GM21360 (cell line): ENCODE measurements around the gene SLC25A28.

Experiments used
- ATAC-seq: cut with Tn5 transposase; IDR thresholded peaks from one replicate; pipeline ENCODE4 v1.9.1; 2021; ENCODE audit warnings: mild to moderate bottlenecking, moderate library complexity; ENCODE audit not compliant: unreplicated experiment

The SLC25A28 gene

DNA sequence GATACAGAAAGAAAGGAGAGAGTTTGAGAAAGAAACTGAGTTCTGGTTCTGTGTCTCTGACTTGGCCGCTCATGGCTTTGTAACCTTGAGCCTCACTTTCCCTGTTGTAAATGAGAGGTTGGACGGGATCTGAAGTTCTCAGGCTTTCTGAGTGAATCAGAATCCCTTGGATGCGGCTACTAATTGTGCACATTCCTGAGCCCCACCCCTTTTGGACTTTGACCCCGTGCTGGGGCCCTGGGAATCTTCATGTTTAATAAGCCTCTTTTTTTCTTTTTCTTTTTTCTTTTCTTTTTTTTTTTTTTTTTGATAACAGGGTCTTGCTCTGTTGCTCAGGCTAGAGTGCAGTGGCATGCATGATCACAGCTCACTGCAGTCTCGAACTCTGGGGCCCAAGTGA, 26.9 kb downstream of the SLC25A28 start:
- no peak for ATAC-seq

DNA sequence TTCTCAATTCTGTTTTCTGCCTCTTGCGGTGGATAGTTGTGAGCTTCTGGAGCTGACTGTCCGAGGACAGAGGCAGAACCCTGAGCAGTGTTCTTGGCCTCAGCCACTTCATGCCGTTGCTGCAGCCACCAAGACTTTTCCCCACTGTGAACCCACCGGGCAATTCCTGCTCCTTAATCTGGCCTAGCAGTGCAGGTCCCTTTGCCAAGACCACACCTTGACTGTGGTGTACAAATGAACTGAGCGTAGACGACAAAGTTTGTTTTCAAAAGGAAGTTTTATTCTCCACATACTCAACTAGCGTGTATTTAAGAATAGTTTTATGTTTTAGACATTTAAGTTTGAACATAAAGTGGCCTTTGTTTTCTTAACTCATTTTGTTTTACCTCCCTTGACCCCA, 29.4 kb downstream of the SLC25A28 start:
- no peak for ATAC-seq

DNA sequence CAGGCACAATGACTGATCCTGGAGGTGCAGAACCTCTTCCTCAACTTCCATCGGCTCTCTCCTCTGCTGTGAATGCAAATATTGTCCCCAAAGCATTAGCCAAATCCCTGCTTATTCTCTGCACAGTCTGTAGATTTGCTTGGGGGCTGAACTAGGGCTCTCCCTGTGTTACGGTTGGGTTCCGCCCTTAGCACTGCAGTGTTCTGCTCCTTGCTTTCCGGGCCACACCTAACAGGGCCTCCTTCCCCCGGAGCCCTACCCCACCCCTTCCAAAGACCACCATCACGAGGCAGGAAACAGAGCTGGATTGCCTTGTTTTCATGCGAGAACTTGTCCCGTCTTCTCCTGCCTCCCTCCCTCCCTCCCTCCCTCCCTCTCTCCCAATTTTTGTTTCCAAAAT, 36.6 kb downstream of the SLC25A28 start:
- ATAC-seq: no peak

DNA sequence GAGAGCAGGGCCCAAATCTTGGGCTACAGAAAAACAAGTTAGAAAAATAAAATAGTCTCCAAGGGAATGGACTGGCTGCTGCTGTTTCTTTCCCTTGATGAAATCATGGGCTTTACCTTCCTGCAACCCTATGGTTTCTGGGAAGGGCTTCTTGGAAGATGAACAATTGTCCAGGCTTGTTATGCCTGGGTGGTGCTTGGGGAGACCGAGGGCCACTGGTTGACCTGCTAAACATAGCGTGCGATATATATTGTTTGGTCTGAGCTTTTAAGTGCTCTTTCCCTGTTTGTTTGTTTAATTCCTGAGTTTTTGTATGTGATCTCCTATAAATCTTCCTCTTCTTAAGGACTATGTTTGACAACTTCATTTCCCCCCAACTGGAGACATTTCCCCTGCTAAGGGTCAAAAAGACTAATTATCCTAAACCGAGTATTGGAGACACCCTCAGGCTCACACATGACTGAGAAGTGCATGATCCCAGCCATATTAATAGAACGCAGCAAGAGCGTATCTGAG, 37.9 kb downstream of the SLC25A28 start:
- no peak for ATAC-seq

DNA sequence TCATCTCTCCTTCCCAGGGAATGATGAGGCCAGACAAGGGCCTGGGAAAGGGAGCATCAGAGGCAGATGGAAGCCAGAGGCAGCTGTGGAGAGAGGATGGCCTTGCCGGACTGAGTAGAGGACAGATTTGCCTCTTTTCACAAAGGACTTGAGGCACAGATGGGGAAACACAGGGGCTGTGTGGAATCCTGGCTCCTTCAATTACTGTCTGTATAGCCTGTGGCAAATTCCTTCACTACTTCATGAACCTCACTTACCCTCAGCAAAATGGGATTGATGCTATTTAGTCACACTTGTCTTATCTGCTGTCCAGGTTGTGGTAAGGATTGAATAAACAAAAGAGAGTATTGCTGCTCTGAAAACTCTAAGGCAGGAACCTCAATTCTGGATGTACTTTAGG, 40.3 kb downstream of the SLC25A28 start:
- no peak for ATAC-seq

DNA sequence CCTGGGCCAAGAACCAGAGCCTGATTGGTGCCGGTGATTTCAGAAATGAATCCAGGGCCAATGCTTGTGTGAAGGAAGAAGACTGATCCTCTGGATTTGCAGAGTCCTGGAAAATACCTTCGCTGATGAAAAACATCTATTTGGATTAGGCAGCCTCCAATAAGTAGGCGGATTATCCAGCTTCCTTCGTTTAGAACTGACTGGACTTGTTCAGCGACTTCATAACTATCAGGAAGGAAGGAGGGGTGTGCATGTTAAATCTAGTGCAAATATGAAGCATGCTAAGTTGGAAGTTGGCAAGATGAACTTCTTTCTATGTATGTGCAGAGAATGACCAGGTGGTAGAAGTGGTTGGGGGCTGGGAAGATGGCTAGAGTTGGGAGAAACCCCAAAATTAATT, 46.4 kb downstream of the SLC25A28 start:
- no peak for ATAC-seq

DNA sequence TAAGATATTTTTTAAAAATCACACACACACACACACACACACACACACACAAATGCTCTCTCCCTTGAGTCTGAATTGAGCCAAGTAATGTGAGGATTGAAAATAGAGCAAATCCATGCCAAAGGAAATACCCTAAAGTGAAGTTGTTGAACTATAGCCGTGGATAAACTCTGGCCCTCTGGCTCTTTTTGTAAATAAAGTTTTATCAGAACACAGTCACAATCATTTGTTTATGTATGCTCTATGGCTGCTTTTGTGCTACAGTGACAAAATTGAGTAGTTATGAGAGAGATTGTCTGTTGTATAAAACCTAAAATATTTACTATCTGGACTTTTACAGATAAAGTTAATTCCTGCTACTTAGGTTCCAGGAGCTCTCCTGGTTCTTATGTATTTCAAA, 48.4 kb downstream of the SLC25A28 start:
- no peak for ATAC-seq

DNA sequence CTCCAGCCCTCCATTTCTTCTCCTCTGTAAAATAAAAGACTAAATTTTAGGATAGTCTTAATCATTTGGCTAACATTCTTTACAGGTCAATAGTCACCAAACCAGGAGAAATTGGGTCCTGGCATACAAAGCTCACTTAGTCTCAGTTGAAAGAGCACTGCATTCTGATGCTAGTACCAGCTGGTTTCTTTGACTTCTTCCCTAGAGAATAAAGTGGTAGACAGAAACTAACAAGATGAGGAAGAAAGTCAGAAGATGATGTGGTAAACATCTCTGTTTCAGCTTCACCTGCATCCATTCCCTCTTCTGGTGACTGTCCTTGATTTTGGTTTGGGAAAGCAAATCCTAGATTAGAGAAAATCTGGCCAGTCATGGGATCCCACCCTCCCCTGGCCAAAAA, 50.3 kb downstream of the SLC25A28 start:
- ATAC-seq: no peak

DNA sequence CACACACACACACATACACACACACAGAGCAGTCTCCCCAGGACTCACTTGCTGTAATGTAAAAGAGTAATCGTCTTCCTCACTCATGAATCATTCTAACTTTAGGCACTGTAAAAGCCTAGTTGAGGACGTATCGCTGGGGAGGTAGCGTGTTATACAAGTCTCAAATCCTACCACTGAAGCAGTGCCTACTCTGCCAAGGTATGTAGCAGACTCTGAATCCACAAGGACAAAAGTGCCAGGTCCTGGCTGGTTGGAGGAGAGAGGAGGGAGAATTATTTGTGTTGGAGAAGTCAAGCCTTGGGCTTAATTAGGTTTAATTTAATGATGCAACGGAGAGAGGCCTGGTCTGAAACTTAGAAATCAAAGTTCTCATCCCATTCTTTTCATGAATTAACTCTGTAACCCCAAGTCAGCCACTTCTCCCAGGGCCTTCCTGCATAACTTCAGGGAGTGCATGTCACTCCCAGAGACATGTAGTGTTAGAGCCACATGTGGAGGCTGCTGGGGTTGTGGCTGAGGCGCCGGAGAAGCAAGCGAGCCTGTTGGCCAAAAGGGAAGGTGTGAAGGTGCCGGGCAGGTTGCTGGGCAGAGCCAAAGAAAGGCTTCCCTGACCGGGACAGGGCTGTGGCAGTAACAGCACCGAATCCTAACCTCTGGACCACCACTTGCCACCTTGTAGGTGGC, 50.8 kb downstream of the SLC25A28 start:
- no peak for ATAC-seq

DNA sequence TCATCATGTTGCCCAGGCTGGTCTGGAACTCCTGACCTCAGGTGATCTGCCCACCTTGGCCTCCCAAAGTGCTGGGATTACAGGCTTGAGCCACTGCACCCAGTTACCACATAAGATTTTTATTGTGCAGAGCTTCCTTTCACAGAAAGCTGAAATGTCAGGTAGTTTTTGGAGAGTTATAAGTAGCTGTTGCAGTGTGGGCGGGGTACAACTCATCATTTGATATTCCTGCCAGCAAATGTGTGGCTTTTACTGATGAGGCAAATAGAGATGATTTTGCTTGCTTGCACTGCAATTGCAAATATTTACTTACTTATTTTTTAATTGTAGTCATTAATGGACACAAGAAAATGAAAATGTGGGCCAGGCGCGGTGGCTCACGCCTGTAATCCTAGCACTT, 55.1 kb downstream of the SLC25A28 start:
- no peak for ATAC-seq

DNA sequence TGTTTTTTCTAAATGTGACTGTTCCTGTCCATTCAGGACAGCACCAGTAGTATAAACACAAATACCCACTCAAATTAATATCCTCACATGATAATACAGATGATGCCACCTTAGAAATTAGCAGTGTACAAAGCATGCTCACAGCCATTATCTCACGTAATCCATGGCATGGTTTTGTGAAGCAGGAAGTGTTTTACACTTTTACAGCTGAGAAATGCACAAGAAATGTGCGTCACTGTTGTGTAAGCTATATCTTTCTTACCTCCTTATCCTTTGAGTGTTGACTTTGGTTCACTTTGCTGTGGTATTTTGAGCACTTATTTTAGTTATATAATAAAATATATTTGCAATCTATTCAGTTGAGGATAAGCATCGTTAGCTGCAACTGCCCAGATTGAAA, 55.9 kb downstream of the SLC25A28 start:
- no peak for ATAC-seq

DNA sequence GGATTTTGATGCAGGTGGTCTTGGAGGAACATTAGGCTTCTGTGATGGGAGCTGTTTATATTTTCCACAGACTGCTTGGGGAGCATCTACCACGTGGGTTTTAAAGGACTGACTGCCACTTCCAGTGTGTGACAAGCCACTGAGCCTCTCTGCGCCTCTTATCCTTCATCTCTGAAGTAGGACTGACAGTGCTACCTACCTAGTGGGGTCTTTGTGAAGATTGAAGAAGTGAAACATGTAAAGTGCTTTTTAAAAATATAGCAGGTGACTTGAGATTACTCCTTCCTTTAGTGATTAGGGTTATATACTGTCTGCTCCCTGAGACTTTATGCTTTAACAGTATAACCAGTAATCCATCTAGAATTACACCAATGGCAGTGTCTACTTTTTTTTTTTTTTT, 57.6 kb downstream of the SLC25A28 start:
- no peak for ATAC-seq
